ENCODE measurements around the gene BNIPL. TPM values are rescaled to one million over a fixed set of nuclear protein-coding genes. Genes with fewer than 3 reads are reported as not detected.

Gene BNIPL
- total RNA-seq, 2 donors from 2014 or later = 13.2 to 14.8 TPM

- intact Hi-C loops (cut with DNase I) = no loop called here
Measured at GRCh38 chr1:150999926-151000325, 36.5 kb upstream of the BNIPL start.

GRCh38 chr1:151000408-151000807 lies 36.0 kb upstream of the BNIPL start:
- DNase-seq (ENCODE audit: low spot score) = no peak
- Histone ChIP-seq H3K27me3 (replicated peaks; ENCODE audit: insufficient read depth) (no peaks in the 10 kb centered on the region), H3K4me3 (no peak overlapping the region), H3K4me1 (replicated peaks) (peaks cover 7% of the 10 kb centered on the region), H3K36me3 (peaks cover 9 to 10% of the 10 kb centered on the region in 2 donors), H3K9me3 (no peaks in the 10 kb centered on the region), H3K27ac (no peak overlapping the region)
- TF ChIP-seq CTCF (IDR thresholded peaks at IDR 0.05) = no peak
- no peak for TF ChIP-seq POLR2AphosphoS5 (IDR thresholded peaks at IDR 0.05)
- TF ChIP-seq POLR2A (IDR thresholded peaks at IDR 0.05) = no peak
- WGBS = 100% methylated on average over 3 of the region's 3 CpGs
- intact Hi-C loops (cut with DNase I) = no loop called here

More at GRCh38 chr1:150999926-151000325, 36.5 kb upstream of the BNIPL start:
- Histone ChIP-seq H3K27ac (no peak overlapping the region), H3K4me3 (no peak overlapping the region), H3K9me3 (no peaks in the 10 kb centered on the region), H3K27me3 (replicated peaks; ENCODE audit: insufficient read depth) (no peaks in the 10 kb centered on the region), H3K4me1 (replicated peaks) (peaks cover 7% of the 10 kb centered on the region), H3K36me3 (peaks cover 9 to 10% of the 10 kb centered on the region in 2 donors)
- no peak for DNase-seq (ENCODE audit: low spot score)
- TF ChIP-seq CTCF (IDR thresholded peaks at IDR 0.05) (no peak), POLR2A (IDR thresholded peaks at IDR 0.05) (no peak), POLR2AphosphoS5 (IDR thresholded peaks at IDR 0.05) (no peak)
- WGBS = 90% methylated on average over 2 of the region's 2 CpGs

- DNase-seq (ENCODE audit: low spot score) = no peak
- Histone ChIP-seq H3K9me3 (no peaks in the 10 kb centered on the region), H3K36me3 (peaks cover 9 to 10% of the 10 kb centered on the region in 2 donors), H3K4me3 (no peak overlapping the region), H3K27me3 (replicated peaks; ENCODE audit: insufficient read depth) (no peaks in the 10 kb centered on the region), H3K4me1 (replicated peaks) (peaks cover 7% of the 10 kb centered on the region), H3K27ac (no peak overlapping the region)
- 69% methylated on average over 4 of the region's 4 CpGs for WGBS
- intact Hi-C loops (cut with DNase I) = no loop called here
- TF ChIP-seq POLR2A (IDR thresholded peaks at IDR 0.05) (no peak), POLR2AphosphoS5 (IDR thresholded peaks at IDR 0.05) (no peak), CTCF (IDR thresholded peaks at IDR 0.05) (no peak)
Measured at GRCh38 chr1:151001602-151002001, 34.8 kb upstream of the BNIPL start.

GRCh38 chr1:151002051-151002450 lies 34.3 kb upstream of the BNIPL start:
- H3K4me3 ChIP-seq = no peak overlapping the region
- H3K4me1 ChIP-seq (replicated peaks) = peaks cover 7% of the 10 kb centered on the region
- 91% methylated on average over 3 of the region's 3 CpGs for WGBS
- no peaks in the 10 kb centered on the region for H3K9me3 ChIP-seq
- DNase-seq (ENCODE audit: low spot score) = no peak
- TF ChIP-seq POLR2A (IDR thresholded peaks at IDR 0.05) (no peak), CTCF (IDR thresholded peaks at IDR 0.05) (no peak), POLR2AphosphoS5 (IDR thresholded peaks at IDR 0.05) (no peak)
- intact Hi-C loops (cut with DNase I) = no loop called here
- H3K27ac ChIP-seq = no peak overlapping the region
- no peaks in the 10 kb centered on the region for H3K27me3 ChIP-seq (replicated peaks; ENCODE audit: insufficient read depth)
- peaks cover 9 to 10% of the 10 kb centered on the region in 2 donors for H3K36me3 ChIP-seq

GRCh38 chr1:151002611-151003010 lies 33.8 kb upstream of the BNIPL start:
- H3K36me3 ChIP-seq = peaks cover 6 to 10% of the 10 kb centered on the region in 2 donors
- no peaks in the 10 kb centered on the region for H3K9me3 ChIP-seq
- TF ChIP-seq POLR2A (IDR thresholded peaks at IDR 0.05) (no peak), POLR2AphosphoS5 (IDR thresholded peaks at IDR 0.05) (no peak), CTCF (IDR thresholded peaks at IDR 0.05) (no peak)
- H3K27ac ChIP-seq = no peak overlapping the region
- 30% methylated on average over 2 of the region's 2 CpGs for WGBS
- intact Hi-C loops (cut with DNase I) = no loop called here
- H3K4me3 ChIP-seq = no peak overlapping the region
- no peaks in the 10 kb centered on the region for H3K27me3 ChIP-seq (replicated peaks; ENCODE audit: insufficient read depth)
- peaks cover 7% of the 10 kb centered on the region for H3K4me1 ChIP-seq (replicated peaks)
- no peak for DNase-seq (ENCODE audit: low spot score)
